Fibroblast of lung (primary cell): ENCODE data around the gene SPAG9.

Experiments used
- CTCF ChIP-seq, 2 donors: IDR thresholded peaks in 1 of 2; conservative IDR thresholded peaks in 1 of 2; 1 replicate in 1 of 2; 2 replicates in 1 of 2; pipeline ENCODE4 v1.5.1; 2011 to 2012; ENCODE audit warnings: low read length in 2 of 2, control low read depth in 1 of 2, inconsistent platforms in 1 of 2, low read depth in 1 of 2, mild to moderate bottlenecking in 1 of 2
- EZH2 ChIP-seq: IDR thresholded peaks from 2 replicates; pipeline ENCODE4 v1.5.1; 2012; ENCODE audit warnings: low read length, control low read depth, mild to moderate bottlenecking; ENCODE audit errors: missing control alignments

GRCh38 chr17:50913120-50913519 lies 207.5 kb downstream of the SPAG9 start:
- TF ChIP-seq CTCF (conservative IDR thresholded peaks at IDR 0.05 in 1 of 2, IDR thresholded peaks at IDR 0.05 in 1 of 2; ENCODE audit: low read depth in 1 of 2, low read length in 2 of 2) (no peak), EZH2 (no peak)
